Muscle layer of duodenum (tissue), 2 donors: Measurements from ENCODE around the gene PHOX2A.
A peak's percentile ranks its signal among the peaks of the same experiment; 100 is the strongest.
"Not testable (repeated sequence)": the region's sequence is repeated elsewhere in the genome, so short reads cannot be mapped to it uniquely, and the experiment has no call there.

Experiments used
- H3K27ac ChIP-seq: one replicate; pipeline ENCODE4 v1.7.0; 2013; ENCODE audit warnings: mild to moderate bottlenecking, low read length
- H3K27me3 ChIP-seq: one replicate; pipeline ENCODE4 v1.7.0; 2013; ENCODE audit warnings: low read depth, mild to moderate bottlenecking, control low read depth, low read length
- H3K36me3 ChIP-seq, 2 donors: one replicate each; pipeline ENCODE4 v1.7.0; 2013; ENCODE audit warnings: low read length in 2 of 2, control low read depth in 1 of 2, mild to moderate bottlenecking in 1 of 2; ENCODE audit not compliant: insufficient read depth in 2 of 2, control insufficient read depth in 1 of 2
- H3K4me1 ChIP-seq, 2 donors: one replicate each; pipeline ENCODE4 v1.7.0; 2013; ENCODE audit warnings: low read length in 2 of 2, mild to moderate bottlenecking in 2 of 2, control low read depth in 1 of 2, moderate library complexity in 1 of 2; ENCODE audit not compliant: insufficient read depth in 2 of 2, control insufficient read depth in 1 of 2
- H3K4me3 ChIP-seq, 2 donors: one replicate each; pipeline ENCODE4 v1.7.0; 2013; ENCODE audit warnings: low read length in 2 of 2, low read depth in 1 of 2, mild to moderate bottlenecking in 1 of 2
- H3K9me3 ChIP-seq, 2 donors: one replicate each; pipeline ENCODE4 v1.7.0; 2013; ENCODE audit warnings: low read length in 2 of 2, control low read depth in 1 of 2, mild to moderate bottlenecking in 1 of 2; ENCODE audit not compliant: control insufficient read depth in 1 of 2
- donor health status: healthy.

PHOX2A gene

DNA sequence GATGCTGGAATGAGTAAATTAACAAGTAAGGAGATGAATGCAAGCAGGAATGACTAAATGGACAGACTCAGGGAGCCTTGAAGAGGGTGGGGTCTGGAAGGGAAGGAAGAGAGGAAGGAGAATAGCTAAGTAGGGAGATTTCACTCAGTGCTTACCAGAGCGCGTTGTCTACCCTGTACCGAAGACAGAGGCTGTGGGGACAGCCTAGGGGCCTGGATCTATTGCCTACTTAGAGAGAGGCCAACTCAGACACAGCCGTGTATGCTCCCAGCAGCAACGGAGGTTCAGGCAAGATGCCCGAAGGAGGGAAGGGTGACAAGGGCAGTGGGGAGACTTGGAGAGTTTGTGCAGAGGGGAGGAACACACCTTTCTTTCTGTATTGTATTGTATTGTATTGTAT, 27.3 kb downstream of the PHOX2A start, which contains the start of gene FOLR2:
TSS of gene FOLR2 (plus strand) at position 157 of the 400 bp plus-strand sequence. CDS start 1,791 bp downstream, outside the sequence.
- no peak within 1 kb of the TSS for H3K27ac ChIP-seq
- H3K36me3 ChIP-seq, result no peaks in the 10 kb centered on the region
- no peaks in the 10 kb centered on the region for H3K4me1 ChIP-seq
- no peaks in the 10 kb centered on the region for H3K9me3 ChIP-seq
- no peak within 1 kb of the TSS for H3K4me3 ChIP-seq
- H3K27me3 ChIP-seq, result no peaks in the 10 kb centered on the region

DNA sequence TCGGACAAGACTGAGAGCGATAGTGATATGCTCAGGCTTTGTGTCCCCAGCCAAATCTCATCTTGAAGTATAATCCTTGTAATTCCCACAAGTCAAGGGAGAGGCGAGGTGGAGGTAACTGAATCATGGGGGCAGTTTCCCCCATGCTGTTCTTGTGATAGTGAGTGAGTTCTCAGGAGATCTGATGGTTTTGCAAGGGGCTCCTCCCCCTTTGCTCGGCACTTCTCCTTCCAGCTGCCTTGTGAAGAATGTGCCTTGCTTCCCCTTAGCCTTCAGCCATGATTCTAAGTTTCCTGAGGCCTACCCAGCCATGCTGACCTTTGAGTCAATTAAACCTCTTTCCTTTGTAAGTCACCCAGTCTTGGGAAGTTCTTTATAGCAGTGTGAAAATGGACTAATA, 34.9 kb downstream of the PHOX2A start:
- Histone ChIP-seq H3K27ac (no peak overlapping the region), H3K27me3 (no peaks in the 10 kb centered on the region), H3K36me3 (no peaks in the 10 kb centered on the region), H3K4me3 (peak overlapping the region in 1 of 2 donors; percentile 6), H3K4me1 (no peaks in the 10 kb centered on the region), H3K9me3 (no peaks in the 10 kb centered on the region)

DNA sequence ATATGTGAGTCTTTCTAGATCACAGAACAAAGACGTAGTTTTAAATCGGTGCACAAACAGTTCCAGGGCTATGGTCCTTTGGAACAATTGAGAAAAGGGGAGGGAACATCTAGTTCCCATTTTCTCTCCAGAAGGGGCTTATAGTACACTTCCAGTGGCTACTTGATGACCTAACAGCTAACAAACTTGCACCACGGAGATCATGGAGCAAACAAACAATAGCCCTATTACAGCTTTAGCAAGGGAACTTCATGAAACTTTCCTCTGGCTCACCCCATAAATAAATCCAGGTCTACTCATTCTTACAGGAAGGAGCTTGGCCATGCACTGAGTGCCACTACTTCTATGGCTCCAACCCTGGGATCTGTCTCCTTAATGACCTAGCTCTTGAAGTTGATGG, 35.7 kb downstream of the PHOX2A start:
- no peaks in the 10 kb centered on the region for H3K4me1 ChIP-seq
- H3K9me3 ChIP-seq, result no peaks in the 10 kb centered on the region
- H3K4me3 ChIP-seq, result no peak overlapping the region
- H3K27ac ChIP-seq, result no peak overlapping the region
- no peaks in the 10 kb centered on the region for H3K27me3 ChIP-seq
- H3K36me3 ChIP-seq, result no peaks in the 10 kb centered on the region

DNA sequence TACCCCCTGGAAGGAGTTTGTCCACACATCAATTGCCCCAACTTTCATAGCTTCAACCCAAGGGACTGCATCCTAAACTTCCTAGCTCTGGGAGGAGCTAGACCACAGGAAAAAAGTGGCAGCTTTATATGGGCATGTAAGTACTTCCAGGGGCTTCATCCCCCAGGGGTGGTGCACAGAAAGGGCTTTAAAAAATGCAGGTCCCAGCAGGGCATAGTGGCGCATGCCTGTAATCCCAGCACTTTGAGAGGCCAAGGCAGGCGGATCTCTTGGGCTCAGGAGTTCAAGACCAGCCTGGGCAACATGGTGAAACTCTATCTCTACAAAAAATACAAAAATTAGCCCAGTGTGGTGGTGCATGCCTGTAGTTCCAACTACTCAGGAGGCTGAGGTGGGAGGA, 37.2 kb downstream of the PHOX2A start:
- not testable (repeated sequence) for H3K27me3 ChIP-seq, H3K9me3 ChIP-seq, H3K36me3 ChIP-seq, H3K4me1 ChIP-seq, H3K27ac ChIP-seq, H3K4me3 ChIP-seq

DNA sequence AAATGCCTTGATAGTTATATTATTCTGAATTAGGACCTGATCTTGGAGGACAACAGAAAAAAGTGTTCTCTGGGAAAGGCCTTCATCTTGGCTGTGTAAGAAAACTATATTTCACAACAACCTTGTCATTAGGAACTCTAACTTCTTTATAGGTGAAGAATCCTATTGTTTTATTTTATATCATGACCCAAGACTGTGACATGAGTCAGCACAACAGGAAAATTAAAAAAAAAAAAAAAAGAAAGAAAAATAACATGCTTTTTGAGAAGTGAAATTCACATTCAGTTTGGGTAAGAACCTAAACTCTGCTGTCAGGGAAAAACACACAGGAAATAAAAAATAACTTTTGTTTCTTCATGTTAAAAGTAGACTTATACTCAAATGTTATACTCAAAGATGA, 39.1 kb downstream of the PHOX2A start:
- no peaks in the 10 kb centered on the region for H3K36me3 ChIP-seq
- H3K27me3 ChIP-seq, result no peaks in the 10 kb centered on the region
- H3K4me1 ChIP-seq, result no peaks in the 10 kb centered on the region
- no peak overlapping the region for H3K27ac ChIP-seq
- no peak overlapping the region for H3K4me3 ChIP-seq
- no peaks in the 10 kb centered on the region for H3K9me3 ChIP-seq

DNA sequence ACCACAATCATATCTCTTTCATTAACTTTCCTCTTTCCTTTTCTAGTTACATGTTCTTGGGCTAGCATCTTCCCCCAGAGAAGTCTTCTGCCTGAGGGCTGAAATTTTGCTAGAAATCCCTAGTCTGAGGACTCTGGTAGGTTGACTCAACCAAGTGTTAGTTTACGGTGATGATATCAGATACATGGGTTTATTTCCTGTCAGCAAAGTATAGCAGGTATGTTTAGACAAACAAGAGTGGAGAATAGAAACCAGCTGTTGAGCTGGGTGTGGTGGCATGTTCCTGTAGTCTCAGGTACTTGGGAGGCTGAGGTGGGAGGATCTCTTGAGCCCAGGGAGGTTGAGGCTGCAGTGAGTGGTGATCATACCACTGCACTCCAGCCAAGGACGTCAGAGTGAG, 40.8 kb downstream of the PHOX2A start:
- H3K27ac ChIP-seq, result no peak overlapping the region
- H3K9me3 ChIP-seq, result no peaks in the 10 kb centered on the region
- no peaks in the 10 kb centered on the region for H3K36me3 ChIP-seq
- no peaks in the 10 kb centered on the region for H3K4me1 ChIP-seq
- H3K27me3 ChIP-seq, result no peaks in the 10 kb centered on the region
- no peak overlapping the region for H3K4me3 ChIP-seq

DNA sequence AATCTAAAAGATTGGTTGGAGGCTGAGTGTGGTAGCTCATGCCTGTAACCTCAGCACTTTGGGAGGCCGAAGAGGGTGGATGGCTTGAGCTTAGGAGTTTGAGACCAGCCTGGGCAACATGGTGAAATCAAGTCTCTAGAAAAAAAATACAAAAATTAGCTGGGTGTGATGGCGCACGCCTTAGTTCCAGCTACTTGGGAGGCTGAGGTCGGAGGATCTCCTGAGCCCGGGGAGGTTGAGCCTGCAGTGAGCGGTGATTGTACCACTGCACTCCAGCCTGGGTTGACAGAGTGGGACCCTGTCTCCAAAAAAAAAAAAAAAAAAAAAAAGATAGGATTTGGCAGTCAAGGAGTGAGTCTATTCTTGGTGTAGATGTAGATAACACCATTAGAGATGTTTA, 41.4 kb downstream of the PHOX2A start:
- Histone ChIP-seq H3K27me3 (no peaks in the 10 kb centered on the region), H3K4me3 (no peak overlapping the region), H3K27ac (no peak overlapping the region), H3K4me1 (no peaks in the 10 kb centered on the region), H3K36me3 (no peaks in the 10 kb centered on the region), H3K9me3 (no peaks in the 10 kb centered on the region)

DNA sequence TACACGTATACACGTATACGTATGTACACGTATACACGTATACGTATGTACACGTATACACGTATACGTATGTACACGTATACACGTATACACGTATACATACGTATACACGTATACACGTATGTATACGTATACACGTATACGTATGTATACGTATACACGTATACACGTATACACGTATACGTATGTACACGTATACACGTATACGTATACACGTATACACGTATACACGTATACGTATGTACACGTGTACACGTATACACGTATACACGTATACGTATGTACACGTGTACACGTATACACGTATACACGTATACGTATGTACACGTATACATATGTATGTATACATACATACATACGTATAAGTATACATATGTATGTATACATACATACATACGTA, 42.5 kb downstream of the PHOX2A start:
- not testable (repeated sequence) for H3K27ac ChIP-seq, H3K9me3 ChIP-seq, H3K4me3 ChIP-seq, H3K27me3 ChIP-seq, H3K36me3 ChIP-seq, H3K4me1 ChIP-seq

DNA sequence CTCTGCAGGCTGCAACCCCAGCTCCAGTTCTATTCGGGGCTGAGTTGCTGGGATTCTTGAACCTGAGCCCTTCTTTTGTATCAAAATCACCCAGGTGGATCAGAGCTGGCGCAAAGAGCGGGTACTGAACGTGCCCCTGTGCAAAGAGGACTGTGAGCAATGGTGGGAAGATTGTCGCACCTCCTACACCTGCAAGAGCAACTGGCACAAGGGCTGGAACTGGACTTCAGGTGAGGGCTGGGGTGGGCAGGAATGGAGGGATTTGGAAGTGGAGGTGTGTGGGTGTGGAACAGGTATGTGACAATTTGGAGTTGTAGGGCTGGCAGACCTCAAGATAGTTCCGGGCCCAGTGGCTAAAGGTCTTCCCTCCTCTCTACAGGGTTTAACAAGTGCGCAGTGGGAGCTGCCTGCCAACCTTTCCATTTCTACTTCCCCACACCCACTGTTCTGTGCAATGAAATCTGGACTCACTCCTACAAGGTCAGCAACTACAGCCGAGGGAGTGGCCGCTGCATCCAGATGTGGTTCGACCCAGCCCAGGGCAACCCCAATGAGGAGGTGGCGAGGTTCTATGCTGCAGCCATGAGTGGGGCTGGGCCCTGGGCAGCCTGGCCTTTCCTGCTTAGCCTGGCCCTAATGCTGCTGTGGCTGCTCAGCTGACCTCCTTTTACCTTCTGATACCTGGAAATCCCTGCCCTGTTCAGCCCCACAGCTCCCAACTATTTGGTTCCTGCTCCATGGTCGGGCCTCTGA, 48.3 kb downstream of the PHOX2A start:
- H3K4me1 ChIP-seq, result peaks cover 0 to 4% of the 10 kb centered on the region in 2 donors
- no peak overlapping the region for H3K4me3 ChIP-seq

DNA sequence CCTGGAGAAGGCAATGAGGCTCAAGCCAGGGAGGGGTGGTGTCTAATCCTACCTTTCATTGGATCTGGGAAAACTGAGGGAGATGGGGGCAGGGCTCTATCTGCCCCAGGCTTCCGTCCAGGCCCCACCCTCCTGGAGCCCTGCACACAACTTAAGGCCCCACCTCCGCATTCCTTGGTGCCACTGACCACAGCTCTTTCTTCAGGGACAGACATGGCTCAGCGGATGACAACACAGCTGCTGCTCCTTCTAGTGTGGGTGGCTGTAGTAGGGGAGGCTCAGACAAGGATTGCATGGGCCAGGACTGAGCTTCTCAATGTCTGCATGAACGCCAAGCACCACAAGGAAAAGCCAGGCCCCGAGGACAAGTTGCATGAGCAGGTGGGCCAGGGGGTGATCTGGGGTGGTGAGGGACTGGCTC, 52.0 kb downstream of the PHOX2A start, which contains the start of gene FOLR1:
TSS of gene FOLR1 (plus strand) at position 180 of the 421 bp plus-strand sequence. CDS start at position 214, 34 bp downstream.
- no peaks in the 10 kb centered on the region for H3K27me3 ChIP-seq
- no peaks in the 10 kb centered on the region for H3K36me3 ChIP-seq
- no peak within 1 kb of the TSS for H3K4me3 ChIP-seq
- H3K4me1 ChIP-seq, result peaks cover 0 to 13% of the 10 kb centered on the region in 2 donors
- no peaks in the 10 kb centered on the region for H3K9me3 ChIP-seq
- H3K27ac ChIP-seq, result no peak within 1 kb of the TSS

More for the DNA sequence above, 48.3 kb downstream of the PHOX2A start:
- H3K27ac ChIP-seq, result no peak overlapping the region
- no peaks in the 10 kb centered on the region for H3K9me3 ChIP-seq
- no peaks in the 10 kb centered on the region for H3K36me3 ChIP-seq
- H3K27me3 ChIP-seq, result no peaks in the 10 kb centered on the region

DNA sequence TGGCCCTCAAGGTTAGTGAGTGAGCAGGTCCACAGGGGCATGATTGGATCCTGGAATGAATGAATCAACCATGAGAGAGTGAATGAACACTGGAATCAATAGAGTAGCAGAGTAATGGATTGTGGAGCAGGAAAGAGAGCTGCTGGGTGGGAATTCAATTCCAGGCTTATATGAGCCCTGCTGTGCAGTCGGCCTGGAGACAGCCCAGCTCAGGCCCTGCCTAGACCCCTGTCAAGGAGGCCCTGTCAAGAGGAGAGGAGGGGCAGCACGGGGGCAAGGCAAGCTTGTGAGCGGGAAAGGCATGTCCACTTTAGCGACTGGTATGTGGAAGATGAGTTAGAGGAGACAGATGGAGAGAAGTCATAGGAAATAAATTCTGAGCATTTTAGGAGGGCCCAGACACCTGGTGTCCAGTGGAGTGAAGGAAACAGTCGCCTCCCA, 53.3 kb downstream of the PHOX2A start:
- peaks cover 0 to 9% of the 10 kb centered on the region in 2 donors for H3K4me1 ChIP-seq
- no peak overlapping the region for H3K4me3 ChIP-seq
- no peaks in the 10 kb centered on the region for H3K27me3 ChIP-seq
- H3K9me3 ChIP-seq, result no peaks in the 10 kb centered on the region
- no peaks in the 10 kb centered on the region for H3K36me3 ChIP-seq
- H3K27ac ChIP-seq, result no peak overlapping the region
